Tibial nerve (tissue), 4 donors: ENCODE measurements around the gene TMEM120B. TPM values are rescaled to one million over a fixed set of nuclear protein-coding genes. Genes with fewer than 3 reads are reported as not detected.
A peak's percentile ranks its signal among the peaks of the same experiment; 100 is the strongest.

Experiments
- DNase-seq, 2 donors: peaks; one replicate each; pipeline ENCODE4 v3.0.0-alpha.2; 2019; ENCODE audit warnings: low spot score in 2 of 2
- H3K27ac ChIP-seq, 4 donors: fragments of 200-600 bp; sonication (generic) in 3 of 4; one replicate each; pipeline ENCODE4 v1.5.1; 2017 to 2019; ENCODE audit warnings: mild to moderate bottlenecking in 1 of 4
- H3K27me3 ChIP-seq, 2 donors: fragments of 200-600 bp; sonication (generic) in 1 of 2; one replicate each; pipeline versions ENCODE4 v1.5.1 to v1.6.0; 2017 to 2019
- H3K36me3 ChIP-seq, 3 donors: fragments of 200-600 bp; sonication (generic); one replicate each; pipeline ENCODE4 v1.5.1; 2018 to 2019
- H3K4me1 ChIP-seq, 4 donors: fragments of 200-600 bp; sonication (generic) in 3 of 4; one replicate each; pipeline ENCODE4 v1.5.1; 2017 to 2019
- H3K4me3 ChIP-seq, 4 donors: fragments of 200-600 bp; sonication (generic) in 3 of 4; one replicate each; pipeline ENCODE4 v1.5.1; 2017 to 2019; ENCODE audit warnings: mild to moderate bottlenecking in 1 of 4, moderate library complexity in 1 of 4
- H3K9me3 ChIP-seq, 4 donors: fragments of 200-600 bp; sonication (generic) in 3 of 4; one replicate each; pipeline ENCODE4 v1.5.1; 2017 to 2019
- CTCF ChIP-seq, 5 experiments: fragments of 200-600 bp in 3 of 5; fragments of 450-650 bp in 2 of 5; sonication (generic) in 3 of 5; IDR thresholded peaks; one replicate each; pipeline ENCODE4 v1.5.1; 2016 to 2019; ENCODE audit warnings: antibody characterized with exemption in 5 of 5, mild to moderate bottlenecking in 3 of 5, moderate library complexity in 2 of 5
- EP300 ChIP-seq, 2 donors: sonication (generic); formaldehyde crosslinking; IDR thresholded peaks; one replicate each; pipeline ENCODE4 v1.6.1; 2017; ENCODE audit warnings: antibody characterized with exemption in 2 of 2, mild to moderate bottlenecking in 1 of 2
- POLR2A ChIP-seq, 2 donors: fragments of 450-650 bp; IDR thresholded peaks; one replicate each; pipeline ENCODE4 v1.6.1; 2017; ENCODE audit warnings: antibody characterized with exemption in 2 of 2, mild to moderate bottlenecking in 2 of 2, moderate library complexity in 2 of 2
- WGBS, 2 donors: methylation state at CpG; one replicate each; pipeline ENCODE4 v1.1.5; 2018; 5-methylcytosine and 5-hydroxymethylcytosine counted together
- total RNA-seq, 4 donors: library from RNA; depleted of rRNA; stranded (reverse); fragments of >200 nt; gene quantifications; one replicate each; pipeline ENCODE4 v1.1.0, GENCODE V29; 2016

Gene TMEM120B
- total RNA-seq, 4 donors from 2014 or later = 10.1 to 13.9 (median 11.5) TPM

- no peaks in the 10 kb centered on the region for H3K36me3 ChIP-seq
- TF ChIP-seq CTCF (IDR thresholded peaks at IDR 0.05) (no peak), POLR2A (IDR thresholded peaks at IDR 0.05) (no peak), EP300 (IDR thresholded peaks at IDR 0.05) (no peak)
- H3K4me1 ChIP-seq = peaks cover 0 to 45% (median 41%) of the 10 kb centered on the region in 4 donors
- peak overlapping the region; percentile 66 to 88 (median 78) for H3K4me3 ChIP-seq
- H3K27ac ChIP-seq = peak overlapping the region; percentile 99 to 100 (median 100)
- no peaks in the 10 kb centered on the region for H3K9me3 ChIP-seq
- peak in 1 of 2 donors; percentile 18 for DNase-seq
- no peaks in the 10 kb centered on the region for H3K27me3 ChIP-seq
- WGBS, 2 donors = 1 to 2% methylated on average over 18 of the region's 18 CpGs
These were observed 89.3 kb downstream of the TMEM120B start for GRCh38 chr12:121801595-121802484.

- Histone ChIP-seq H3K36me3 (peaks cover 0 to 2% (median 0%) of the 10 kb centered on the region in 3 donors), H3K4me3 (peak overlapping the region; percentile 66 to 88 (median 78)), H3K27me3 (no peaks in the 10 kb centered on the region), H3K27ac (peak overlapping the region; percentile 99 to 100 (median 100)), H3K9me3 (no peaks in the 10 kb centered on the region), H3K4me1 (peaks cover 0 to 45% (median 41%) of the 10 kb centered on the region in 4 donors)
- WGBS, 2 donors = 0% methylated on average over 1 of the region's 1 CpG
- TF ChIP-seq POLR2A (IDR thresholded peaks at IDR 0.05) = no peak
- no peak for TF ChIP-seq CTCF (IDR thresholded peaks at IDR 0.05)
- TF ChIP-seq EP300 (IDR thresholded peaks at IDR 0.05) = no peak
- no peak for DNase-seq
These were observed 89.9 kb downstream of the TMEM120B start for GRCh38 chr12:121802485-121802842.

- peak; percentile 89 to 95 for DNase-seq
- 0% methylated on average over 60 to 61 of the region's 65 CpGs for WGBS, 2 donors
- Histone ChIP-seq H3K4me1 (peaks cover 0 to 44% (median 38%) of the 10 kb centered on the region in 4 donors), H3K4me3 (peak overlapping the region; percentile 66 to 88 (median 78)), H3K9me3 (no peaks in the 10 kb centered on the region), H3K27ac (peak overlapping the region; percentile 99 to 100 (median 100)), H3K27me3 (no peaks in the 10 kb centered on the region), H3K36me3 (peaks cover 0 to 8% (median 2%) of the 10 kb centered on the region in 3 donors)
- TF ChIP-seq CTCF (IDR thresholded peaks at IDR 0.05) (peak in 1 of 5 experiments; percentile 6), POLR2A (IDR thresholded peaks at IDR 0.05) (peak; percentile 91 to 97), EP300 (IDR thresholded peaks at IDR 0.05) (peak; percentile 51 to 100)
These were observed 90.5 kb downstream of the TMEM120B start for GRCh38 chr12:121802843-121803698.

DNA sequence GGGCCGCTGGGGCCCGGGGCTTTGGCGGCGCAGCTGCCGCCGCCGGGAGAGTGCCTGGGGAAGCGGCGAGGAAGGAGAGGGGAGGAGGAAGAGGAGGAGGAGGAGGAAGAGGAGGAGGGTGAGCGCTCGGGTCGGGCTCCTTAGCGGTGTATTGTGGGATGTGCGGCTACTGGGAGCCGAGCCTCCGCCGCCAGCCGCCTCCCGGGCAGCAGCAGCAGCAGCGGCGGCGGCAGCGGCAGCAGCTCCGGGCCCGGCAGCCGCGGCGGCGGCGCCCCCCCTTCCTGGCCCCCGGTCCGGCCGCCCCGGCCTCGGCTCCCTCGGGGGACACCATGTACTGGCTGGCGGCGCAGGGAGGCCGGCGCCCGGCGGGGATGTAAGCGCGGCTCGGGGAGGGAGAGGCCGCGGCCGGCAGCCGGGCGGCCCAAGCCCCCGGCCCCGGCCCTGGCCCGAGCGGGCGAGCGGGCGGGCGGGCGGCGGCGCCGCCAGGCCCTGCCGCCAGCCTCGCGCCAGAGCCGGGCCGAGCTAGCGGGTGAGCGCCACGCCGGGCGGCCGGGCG lies 91.4 kb downstream of the TMEM120B start, which contains the start of gene SETD1B:
SETD1B (plus strand) TSS at position 149 of the 556 bp plus-strand sequence. CDS start 729 bp downstream, outside the sequence.
- Histone ChIP-seq H3K9me3 (no peaks in the 10 kb centered on the region), H3K4me3 (peak within 1 kb of the TSS; percentile 66 to 88 (median 78)), H3K27me3 (no peaks in the 10 kb centered on the region), H3K27ac (peak within 1 kb of the TSS; percentile 99 to 100 (median 100)), H3K36me3 (peaks cover 0 to 16% (median 8%) of the 10 kb centered on the region in 3 donors), H3K4me1 (peaks cover 0 to 42% (median 29%) of the 10 kb centered on the region in 4 donors)
- TF ChIP-seq POLR2A (IDR thresholded peaks at IDR 0.05) (no peak), CTCF (IDR thresholded peaks at IDR 0.05) (peak in 1 of 5 experiments; percentile 30)
- peak in 1 of 2 donors; percentile 45 for DNase-seq
- 1% methylated on average over 13 to 26 of the region's 74 CpGs for WGBS, 2 donors
